Activated CD4-positive, alpha-beta T cell treated with anti-CD3 and anti-CD28 coated beads, Interleukin-2, amount 50 U/mL, for 16 hours (primary cell): ENCODE results near the gene LEMD2.
A peak's percentile ranks its signal among the peaks of the same experiment; 100 is the strongest.

Experiments used
- DNase-seq: peaks from one replicate; pipeline ENCODE4 v3.0.0-alpha.2; 2020

The LEMD2 gene

DNA sequence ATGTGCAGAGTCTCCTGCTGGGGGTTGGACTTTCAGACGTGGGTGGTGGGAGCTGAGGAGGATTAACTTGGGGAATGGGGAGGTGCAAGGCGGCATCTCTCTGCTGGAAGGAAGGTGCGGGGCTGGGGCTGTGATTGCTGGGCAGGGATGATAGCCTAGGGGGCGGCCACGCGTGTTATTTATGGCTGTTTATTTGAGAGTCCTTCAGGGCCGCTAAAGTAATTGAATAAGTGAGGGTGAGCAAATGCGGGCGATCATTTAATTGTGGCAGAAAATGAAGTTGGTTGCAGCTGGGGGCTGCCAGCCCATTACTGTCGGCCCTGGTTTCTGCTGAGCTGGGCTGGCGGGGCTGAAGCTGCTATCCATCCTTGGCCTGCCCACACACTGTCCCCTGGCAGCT is 34.7 kb downstream of the LEMD2 start:
- DNase-seq, result no peak

DNA sequence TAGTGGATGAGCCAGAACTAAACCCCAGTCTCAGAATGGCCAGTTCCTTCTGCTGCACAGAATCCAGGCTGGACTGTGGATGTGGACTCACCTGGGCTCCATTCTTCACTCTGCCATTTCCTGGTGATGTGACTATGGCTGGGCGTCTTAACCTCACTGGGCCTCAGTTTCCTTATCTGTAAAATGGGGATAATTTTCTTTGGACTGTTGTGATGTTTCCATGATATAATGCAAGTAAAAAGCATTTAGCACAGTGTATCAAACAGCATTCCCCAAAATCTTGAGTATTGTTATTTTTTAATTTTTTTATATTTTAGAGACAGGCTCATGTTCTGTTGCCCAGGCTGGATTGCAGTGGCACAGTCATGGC is 36.3 kb downstream of the LEMD2 start:
- DNase-seq, result no peak

DNA sequence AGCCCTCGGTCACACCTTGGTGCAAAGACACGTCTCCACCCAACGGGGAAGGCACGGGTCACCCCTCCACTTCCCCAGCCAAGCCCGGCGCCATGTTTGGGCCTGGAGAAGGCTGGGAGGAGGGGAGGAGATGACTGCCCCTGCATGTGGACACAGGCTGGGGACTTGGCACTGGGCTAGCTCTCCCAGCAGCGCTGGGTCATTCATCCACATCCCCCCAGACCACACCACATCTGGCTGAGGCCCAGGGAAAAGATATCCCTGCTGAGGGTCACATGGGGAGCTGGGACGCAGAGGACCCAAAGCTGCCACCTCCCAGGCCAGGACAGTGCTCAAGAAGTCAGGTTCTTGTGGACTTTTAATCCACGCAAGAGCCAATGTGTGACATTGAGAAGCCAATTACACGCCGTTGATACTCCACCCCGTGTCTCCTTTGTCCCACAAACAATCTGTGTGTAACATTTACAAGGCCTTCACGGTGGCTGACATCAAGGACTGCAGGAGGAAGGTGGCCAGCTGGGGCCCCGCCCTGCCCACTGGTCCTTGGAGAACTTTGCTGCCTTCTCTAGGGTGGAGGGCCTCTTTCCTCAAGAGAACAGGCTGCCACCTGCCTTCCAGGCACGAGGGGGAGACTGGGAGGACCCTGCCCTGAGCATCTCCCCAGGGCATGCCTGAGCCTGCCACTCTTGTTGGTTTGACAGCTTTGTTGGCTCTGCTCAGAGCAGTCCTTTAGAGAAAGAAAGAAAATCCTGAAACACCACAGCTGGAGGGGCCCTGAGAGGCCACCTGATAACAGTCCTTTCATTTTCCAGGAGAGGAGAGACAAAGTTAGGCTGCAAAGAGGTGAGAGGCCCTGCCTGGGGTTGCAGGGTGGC is 36.9 kb downstream of the LEMD2 start:
- DNase-seq, result no peak

DNA sequence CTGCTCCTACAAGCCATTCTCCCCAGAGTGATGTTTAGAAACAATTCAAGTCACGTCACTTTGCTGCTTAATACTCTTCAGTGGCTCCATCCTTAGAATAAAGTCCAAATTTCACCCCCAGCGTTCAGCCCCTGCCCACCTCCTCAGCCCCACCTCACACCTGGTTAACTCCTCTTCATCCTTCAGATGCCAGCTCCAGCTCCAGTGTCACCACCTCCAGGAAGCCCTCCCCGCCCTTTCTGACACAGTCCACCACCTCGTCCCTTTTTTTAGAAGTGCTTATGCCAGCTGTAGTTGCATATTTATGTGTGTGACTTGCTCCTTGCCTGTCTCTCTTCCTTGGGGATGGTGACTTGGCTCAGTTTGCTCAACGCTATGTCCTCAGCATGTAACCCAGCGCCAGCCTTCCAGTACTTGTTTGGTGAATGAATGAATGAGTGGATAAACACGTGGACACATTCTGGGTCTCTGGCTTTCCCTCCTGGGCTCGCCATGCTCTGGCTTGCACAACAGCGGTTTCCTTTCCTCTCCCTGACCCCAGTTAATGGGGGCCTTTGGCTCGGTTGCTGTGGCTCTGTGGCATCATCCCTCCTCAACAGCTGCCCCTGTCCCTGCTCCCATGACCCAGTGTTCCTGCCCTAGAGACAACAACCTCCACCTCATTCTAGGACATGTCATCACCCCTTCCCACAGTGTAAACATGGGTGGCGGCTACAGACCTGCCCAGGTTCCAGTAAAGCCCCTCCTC is 38.5 kb downstream of the LEMD2 start:
- no peak for DNase-seq

DNA sequence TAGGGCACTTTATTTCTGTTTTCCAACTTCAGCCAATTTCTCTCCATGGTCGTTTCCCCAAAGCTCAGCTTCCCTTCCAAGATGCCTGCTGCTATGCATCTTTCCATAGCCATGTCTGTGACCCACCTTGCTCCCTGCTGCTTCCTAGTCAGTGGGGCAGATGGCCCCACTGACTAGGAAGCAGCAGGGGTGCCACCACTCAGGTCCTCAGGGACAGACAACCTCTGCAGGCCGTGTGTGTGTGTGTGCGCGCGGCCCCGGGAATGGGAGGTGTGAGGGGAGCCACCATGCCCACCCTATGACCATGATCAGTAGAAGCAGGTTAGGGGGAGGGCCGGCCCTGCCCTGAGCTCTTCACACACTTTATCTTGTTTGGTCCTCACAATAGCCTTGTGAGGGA is 39.5 kb downstream of the LEMD2 start:
- no peak for DNase-seq

DNA sequence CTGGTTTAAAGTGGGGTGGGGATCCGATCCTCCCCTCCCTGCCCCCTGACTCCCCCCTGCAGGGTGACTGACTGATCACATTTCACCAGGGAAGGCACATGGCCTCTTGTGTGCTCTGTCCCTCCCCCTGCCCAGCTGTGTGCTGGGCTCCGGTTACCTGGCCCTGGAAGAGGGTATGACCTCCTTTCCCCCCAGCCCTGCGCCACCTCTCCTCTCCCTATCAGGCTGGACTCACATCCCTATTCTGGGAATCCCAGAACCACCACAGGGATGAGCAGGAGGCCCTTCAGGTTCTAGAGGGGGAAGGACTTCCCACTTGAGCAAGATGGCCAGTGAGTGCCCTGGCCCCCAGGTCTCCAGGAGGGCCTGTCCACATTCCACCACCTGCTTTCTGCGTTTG is 40.1 kb downstream of the LEMD2 start:
- DNase-seq, result no peak

DNA sequence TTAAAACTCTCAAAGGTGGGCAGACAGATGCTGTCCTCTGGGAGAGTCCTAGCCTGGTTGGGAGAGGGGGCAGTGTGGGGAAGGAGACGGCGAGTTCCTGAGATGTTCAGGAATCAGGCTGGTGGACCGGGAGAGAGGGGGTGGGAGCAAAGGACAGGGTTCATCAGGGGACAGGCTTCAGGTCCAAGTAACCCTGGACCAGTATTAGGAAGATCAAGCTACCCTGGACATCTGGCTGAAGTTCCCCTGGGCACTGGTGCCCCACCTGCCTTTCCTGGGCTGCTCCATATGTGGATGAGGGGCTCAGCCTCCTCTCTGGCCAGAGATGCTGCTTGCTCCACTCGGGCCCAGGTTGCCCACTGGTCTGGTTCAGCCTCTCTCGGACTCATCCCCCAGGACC is 41.1 kb downstream of the LEMD2 start:
- DNase-seq, result no peak

DNA sequence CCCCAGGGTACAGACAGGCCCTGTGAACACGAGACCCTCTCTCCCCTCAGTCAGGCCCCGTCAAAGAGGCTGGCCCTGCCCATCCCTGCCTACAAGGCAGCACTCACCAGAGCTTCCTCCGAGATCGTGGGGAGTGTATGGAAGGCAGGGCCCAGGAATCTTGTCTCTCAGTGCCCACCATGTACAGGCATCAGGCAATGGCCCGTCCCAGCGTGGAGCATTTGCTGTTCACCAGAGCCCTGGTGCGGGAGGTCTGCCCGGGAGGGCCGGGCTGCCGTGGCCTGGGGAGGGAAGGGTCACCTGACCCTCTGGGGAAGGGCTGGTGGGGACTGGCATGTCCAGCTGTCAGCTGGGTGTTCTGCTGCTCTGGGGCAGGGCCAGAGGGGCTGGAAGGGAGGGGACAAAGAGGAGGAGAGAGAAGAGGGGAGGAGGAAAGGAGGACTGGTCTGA is 42.3 kb downstream of the LEMD2 start, which contains the start of gene IP6K3:
Gene IP6K3 (minus strand): TSS at position 255 of the 450 bp plus-strand sequence. CDS start 11,429 bp downstream, outside the sequence.
- DNase-seq, result no peak

DNA sequence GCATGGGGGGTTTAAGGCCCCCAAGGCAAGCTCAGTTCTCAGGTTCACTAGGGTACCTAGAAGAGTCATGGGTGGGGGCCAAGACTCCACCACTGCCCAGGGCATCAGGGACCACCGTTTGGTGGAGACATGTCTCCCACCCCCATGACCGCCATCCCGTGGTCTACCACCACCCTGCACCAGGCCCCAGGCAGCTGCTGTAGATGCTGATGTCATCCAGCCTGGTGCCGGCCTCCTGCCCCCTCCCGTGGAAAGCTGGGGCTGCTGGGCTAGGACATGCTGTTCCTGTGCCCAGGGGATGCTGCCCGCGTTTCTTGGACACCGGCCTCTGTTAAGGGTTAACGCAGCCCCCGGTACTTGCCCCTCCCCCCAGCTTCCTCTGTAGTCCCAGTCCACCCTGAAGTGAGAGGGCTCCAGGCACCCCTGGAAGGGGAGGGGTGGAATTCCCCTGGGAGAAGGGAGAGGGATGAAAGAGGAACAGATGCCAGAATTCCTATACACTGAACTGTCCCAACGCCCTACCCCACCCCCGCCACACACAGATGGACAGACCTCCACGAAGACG is 42.8 kb downstream of the LEMD2 start:
- DNase-seq, result no peak

DNA sequence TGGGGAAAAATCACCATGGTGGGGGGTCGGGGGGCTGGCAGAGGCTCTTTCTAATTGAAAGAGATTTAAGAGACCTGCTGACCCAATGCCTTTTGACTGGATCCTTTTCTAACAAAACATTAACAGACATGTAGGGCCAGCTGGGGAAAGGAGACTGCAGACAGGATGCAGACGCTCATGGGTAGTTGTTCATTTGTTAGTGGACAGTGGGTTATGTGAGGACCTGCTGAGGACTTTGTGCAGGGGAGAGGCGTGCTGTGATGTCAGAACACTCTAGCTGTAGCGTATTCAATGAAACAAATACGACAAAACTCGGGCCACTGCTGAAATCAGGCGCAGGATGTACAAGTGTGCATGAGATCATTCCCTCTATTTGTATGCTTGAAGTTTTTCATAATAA is 43.4 kb downstream of the LEMD2 start:
- no peak for DNase-seq

DNA sequence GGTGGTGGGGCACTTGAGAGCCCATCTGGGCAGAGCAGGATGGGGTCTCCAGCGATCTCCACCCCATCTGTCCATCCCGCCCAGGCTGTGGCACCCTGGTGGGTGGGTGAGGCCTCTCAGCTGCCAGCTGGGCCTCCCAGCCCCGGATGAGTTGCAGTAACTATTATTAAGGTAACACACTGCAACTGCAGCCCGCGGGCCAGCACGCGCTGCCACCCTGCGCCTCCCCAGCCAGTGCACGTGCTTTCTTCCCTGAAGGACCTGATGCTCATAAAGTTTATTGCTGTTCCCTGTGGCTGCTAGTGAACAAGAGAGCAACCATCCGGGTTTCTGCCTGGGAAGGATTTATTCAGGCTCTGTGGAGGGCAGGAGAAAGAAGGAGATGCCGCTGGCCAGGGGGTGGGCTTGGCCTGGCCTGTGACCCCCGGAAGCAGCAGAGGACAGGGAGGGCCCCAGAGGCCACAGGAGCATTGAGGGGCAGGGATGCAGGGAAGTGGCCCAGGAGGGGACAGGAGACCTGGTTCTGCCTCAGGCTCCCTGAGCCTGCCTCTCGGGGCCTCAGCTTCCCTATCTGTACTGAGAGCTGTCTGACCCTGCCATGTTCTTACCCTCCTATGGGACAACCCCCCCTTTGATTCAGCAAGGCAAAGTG is 43.9 kb downstream of the LEMD2 start:
- no peak for DNase-seq

DNA sequence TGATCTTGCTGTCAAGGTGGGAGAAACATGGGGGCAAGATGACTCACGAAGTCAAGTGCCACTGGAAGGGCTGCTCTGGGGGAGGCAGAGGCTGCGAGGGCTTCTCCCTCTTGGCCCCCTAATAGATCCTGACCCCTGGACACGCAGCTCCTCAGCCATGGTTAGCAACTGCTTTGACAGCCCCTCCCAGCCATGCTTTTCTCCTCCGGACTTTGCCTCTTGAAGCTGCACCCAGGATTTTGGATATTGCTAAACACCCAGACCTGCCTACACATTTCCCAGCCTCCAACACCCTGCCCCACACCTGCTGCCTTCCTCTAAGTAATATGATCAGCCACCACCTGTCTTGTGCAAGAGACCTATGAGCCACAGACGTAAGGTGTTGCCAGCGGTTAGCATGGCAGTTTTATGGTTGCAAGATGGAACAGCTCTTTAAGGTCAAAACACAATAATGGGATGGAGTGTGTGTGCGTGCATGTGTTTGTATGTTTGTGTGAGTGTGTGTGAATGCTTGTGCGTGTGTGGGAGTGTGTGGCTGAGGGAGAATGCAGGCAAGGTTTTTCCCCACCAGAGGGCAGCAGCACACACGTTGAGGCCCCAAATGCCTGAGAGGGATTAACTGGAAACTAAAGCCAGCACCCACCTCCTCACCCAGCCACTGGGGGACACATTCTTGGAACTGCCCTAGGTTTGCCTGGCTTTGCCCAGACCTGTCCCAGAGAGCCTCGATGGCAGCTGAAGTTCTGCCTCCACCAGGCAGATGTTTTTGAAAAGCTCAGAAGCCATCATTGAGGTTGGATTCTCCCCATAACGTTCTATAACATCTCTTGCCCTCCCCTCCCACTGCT is 44.7 kb downstream of the LEMD2 start:
- peak; percentile 74 for DNase-seq

DNA sequence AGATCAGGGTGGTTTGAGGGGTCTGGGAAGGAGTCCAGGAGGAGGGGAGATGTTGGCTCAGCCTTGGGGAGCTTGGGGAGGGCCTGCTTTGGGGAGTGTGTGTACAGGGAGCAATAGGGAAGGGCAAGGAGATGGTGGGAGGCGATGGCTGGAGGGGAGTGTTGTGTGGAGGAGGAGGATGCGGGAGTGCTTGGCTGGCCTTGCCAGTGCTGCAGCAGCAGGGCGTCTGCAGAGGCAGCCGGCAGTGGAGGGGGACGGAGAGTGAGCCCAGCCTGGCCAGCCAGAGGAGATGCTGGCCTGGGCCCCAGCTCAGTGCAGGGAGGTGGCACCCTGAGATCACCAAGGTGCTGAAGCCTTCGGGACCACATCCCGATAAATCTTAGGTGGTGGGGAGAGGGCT is 46.1 kb downstream of the LEMD2 start:
- DNase-seq, result no peak

DNA sequence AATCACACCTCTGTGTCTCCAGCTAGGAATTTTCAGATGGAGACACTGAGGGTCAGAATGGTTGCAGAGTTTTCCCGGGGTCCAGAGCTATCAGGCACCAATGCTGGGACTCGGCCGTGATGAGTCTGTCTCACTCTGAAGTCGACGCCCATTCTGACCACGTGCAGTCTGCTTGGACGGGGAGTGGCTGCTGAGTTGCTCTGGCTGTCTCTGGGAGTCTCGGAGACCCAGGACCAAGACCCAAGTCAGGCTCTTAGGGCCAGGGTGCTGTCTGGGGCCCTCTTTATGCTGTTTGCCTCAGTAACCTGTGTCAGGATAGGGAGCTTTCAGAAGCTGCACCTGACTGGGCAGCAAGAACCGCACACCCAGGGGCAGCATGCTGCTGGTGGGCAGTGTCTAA is 46.8 kb downstream of the LEMD2 start:
- no peak for DNase-seq

DNA sequence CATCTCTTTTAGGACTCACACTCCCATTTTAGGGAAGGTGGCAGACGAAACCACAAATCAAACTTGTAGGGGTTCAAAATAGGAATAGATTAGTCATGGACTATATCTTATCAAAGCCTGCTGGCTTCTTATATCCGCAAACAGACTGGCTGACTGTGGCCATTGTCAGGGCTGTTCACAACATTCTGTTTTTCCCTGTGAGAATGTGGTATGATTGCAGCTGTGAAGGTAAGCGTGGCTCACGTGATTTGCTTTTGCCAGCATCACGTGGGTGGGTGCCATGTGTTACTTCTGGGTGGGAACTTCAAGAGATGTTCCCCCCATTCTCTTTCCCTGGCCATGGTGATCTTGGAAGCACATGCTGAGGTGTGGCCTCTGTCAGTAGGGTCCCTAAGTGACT is 48.1 kb downstream of the LEMD2 start:
- no peak for DNase-seq

DNA sequence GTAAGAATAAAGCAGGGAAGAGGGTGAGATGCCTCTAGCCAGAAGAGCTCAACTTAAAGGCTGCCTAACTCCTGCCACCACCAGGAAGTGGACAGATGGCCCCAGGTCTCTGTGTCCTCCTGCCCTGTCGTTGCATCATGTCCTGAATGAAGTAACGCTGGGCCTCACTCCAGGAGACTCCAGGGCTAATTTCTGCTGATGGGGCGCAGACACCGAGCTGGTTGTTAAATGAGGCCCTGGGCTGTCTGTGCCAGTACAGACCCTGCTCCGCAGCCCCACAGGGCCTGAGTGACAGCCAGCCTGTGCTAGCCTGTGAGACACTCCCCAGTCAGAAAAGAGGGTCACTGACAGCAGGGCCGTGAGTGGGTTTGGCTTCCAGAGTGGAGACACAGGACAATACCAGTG is 48.7 kb downstream of the LEMD2 start:
- DNase-seq, result no peak

DNA sequence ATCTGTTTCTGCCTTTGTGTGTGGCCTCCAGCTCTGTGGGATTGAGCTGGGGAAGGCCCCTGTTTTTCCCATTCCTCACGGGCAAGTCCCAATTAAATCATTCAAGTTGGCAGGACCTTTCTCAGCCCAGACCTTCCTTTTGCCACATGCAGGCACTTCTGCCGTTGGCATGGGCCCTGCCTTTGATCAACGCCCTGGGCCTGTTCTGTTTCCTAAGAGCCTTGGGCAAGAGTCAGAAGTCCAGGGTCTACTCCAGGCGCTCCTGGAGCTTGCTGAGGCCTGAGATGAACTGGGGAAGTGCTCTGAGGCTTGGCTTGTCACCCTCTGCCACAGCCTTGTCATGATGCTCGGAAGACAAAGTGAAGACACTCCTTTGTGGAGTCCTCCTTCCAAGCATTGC is 49.4 kb downstream of the LEMD2 start:
- no peak for DNase-seq

DNA sequence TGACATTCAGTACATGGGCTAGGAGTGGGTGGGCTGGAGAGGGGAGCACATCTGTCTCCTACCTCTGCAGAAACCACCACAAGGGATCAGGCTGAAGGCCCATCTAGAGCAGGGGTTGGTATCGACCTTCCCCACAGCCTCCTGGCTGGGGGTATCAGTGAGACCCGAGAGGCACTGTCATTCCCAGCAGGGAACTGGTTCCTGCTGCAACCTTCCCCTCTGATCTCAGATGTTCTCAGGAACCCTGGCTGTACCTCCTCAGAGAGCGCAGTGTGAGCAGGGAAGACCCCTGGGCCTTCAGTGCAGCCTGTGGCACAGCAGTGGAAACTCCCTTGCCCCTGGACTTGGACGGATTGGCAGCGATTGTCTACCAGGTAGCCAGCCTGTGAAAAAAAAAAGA is 50.1 kb downstream of the LEMD2 start:
- DNase-seq, result no peak

DNA sequence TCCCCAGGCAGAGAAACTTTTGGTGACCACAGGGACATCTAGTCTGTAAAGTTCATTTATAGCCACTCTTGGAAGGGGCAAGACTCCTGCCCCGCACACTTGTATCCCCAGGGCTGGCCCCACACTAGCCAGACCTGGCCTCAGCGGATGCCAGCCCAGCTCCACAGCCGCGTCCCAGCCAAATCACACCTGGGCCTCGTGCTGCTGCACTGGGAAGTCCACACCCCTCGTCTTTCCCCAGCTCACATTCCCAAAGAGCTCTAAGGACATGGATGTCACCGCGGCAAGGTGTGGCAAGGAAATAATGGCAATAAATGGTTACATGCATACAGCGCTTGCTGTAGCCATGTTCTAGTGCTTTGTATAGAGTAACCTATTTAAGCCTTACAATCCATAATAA is 50.8 kb downstream of the LEMD2 start:
- no peak for DNase-seq

DNA sequence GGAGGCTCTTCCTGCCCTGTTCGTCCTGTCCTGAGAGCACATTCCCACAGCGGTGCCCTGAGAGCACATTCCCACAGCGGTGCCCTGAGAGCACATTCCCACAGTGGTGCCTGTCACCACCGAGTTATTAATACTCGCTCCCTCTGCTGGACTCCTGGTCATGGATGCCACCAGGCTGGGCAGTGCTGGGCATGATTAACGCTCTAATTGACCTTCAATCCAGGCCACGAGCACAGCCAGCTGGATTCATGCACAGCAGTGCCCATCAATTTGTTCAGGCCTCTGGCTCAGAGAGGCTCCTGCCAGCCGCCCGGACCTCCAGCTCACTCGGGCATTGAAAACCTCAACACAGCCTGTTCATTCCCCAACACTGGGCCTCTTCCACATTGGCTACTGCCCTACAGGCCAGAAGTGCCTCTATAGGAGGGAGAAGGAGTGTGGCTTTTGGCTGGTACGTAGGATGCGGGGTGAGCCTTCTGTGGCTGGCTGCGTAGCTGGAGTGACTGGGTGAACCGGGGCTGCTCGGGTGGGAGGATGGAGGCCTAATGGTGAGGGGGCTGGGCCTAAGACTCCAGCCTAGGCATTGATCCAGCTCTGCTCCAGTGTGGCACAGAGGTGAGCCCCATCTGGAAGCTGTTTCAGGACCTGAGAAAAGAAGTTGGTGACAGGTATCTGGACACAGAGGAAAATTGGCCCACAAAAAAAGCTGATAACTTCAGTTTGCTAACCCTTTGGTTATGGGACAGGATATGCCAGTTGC is 51.5 kb downstream of the LEMD2 start:
- no peak for DNase-seq

DNA sequence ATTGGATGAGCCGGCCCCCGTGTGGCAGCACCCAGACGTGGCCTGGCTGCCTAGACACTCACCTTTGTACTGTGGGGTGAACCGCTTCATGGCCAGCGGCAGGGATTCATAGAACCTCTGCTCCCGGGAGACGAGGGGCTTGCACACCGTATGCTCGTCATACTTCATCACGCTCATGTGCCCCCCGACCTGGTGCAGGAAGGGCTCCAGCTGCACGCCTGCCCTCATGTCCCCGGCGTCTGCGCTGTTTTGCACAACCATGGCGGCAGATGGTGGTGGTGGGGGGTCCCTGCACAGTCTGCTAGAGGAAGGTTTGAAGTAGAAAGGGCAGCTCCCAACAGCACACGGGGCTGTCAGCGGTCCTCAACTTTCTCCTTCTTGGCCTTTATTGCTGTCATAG is 53.7 kb downstream of the LEMD2 start:
- no peak for DNase-seq

DNA sequence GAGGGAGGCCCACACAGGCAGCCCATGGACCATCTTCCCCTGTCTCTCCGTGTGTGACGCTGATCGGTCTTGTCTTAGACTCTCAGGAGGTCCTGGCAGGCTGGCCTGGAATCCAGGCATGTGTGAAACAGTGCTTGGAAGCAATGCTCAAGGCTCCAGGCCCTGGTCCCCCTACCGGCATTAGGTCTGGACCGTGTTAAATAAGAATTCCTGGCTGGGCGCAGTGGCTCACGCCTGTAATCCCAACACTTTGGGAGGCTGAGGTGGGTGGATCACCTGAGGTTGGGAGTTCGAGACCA is 55.3 kb downstream of the LEMD2 start:
- no peak for DNase-seq
